Suppressor macrophage treated with lipopolysaccharide for 4 hours (primary cell): ENCODE results near the gene EVI2A.
"Not testable (repeated sequence)": the region's sequence is repeated elsewhere in the genome, so short reads cannot be mapped to it uniquely, and the experiment has no call there.

Source experiments
- DNase-seq: peaks from one replicate; pipeline ENCODE4 v3.0.0-alpha.2; 2020

EVI2A gene

DNA sequence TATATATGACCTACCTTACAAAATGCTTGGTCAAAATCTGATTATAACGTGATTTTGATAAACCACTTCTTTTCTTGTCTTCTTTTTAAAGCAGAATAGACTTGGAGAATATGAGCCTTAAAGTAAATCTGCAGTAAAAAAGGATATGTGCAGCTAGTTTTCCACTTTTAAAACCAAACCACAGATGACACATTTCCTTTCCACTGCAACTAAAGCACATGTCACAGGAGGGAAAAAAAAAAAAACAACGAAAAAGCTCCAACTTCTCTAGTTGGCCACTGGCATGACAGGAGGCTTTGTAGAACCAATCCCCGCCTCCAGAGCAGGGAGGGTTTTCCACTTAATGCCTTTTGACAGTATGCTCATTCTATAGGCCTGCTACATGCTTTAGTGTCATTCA, at the start of gene EVI2A:
Gene EVI2A (minus strand): TSS at position 142 of the 400 bp plus-strand sequence. CDS start 2,609 bp downstream, outside the sequence.
- peak; percentile 89 for DNase-seq

DNA sequence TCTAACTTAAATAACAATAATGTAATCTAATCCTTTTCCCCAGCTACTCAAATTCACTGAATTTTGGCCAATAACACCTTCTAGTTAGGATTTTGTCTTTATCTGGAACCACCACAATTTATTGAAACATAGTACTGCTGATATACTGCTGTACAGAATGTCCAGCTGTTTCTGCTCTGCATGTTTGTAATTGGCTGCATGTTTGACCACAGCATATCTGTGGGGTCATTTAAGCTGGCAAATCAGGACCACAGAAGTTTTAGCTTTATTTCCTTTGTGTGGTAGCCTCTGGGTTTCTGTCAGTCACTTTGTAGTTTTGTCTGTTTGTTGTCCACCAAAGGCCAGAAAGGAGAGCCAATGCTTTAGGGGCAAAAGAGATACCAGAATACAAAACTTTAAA, 47.8 kb upstream of the EVI2A start:
- DNase-seq = no peak

- no peak for DNase-seq
These were observed 44.7 kb upstream of the EVI2A start for GRCh38 chr17:31366088-31366487.

DNA sequence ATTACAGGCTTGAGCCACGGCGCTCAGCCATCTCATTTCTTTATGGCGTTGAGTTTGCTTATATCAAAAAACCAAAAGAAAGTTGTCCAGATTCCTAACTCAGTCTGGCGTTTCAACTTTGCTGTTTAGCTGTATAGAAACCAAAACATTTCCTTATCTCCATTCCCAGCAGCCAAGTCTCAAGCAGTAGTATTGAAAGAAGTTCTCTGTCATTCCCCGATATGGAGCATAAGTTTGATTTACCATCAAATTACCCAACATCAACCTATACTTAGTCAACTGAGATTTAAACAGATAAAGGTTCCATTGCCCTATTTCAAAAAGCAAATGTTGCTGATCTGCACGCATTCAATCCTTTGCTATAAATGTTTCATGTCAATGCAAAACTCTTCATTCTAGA, 42.6 kb upstream of the EVI2A start:
- DNase-seq = no peak

GRCh38 chr17:31357839-31358394, 36.5 kb upstream of the EVI2A start:
- no peak for DNase-seq

- no peak for DNase-seq
These were observed 35.7 kb upstream of the EVI2A start for GRCh38 chr17:31357091-31357490.

- no peak for DNase-seq
These were observed 34.5 kb upstream of the EVI2A start for GRCh38 chr17:31355935-31356334.

DNA sequence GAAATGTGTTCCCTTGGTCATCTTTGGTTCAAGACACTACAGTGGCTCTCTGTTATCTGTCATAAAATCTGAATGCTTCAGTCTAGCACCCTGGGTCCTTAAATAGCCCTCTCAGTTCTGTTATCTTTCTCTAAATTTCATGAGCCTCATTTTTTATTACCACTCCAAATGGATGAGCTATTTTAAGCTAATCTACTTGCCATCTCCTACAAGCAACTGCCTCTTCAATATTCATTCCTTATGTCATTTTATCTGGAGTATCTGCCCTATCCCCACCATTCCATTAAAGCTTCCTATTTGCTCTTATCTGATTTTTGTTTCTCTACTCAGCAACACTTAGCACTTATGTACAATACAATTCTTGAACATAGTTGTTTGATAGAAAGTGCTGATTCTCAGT, 28.0 kb upstream of the EVI2A start:
- DNase-seq = no peak

DNA sequence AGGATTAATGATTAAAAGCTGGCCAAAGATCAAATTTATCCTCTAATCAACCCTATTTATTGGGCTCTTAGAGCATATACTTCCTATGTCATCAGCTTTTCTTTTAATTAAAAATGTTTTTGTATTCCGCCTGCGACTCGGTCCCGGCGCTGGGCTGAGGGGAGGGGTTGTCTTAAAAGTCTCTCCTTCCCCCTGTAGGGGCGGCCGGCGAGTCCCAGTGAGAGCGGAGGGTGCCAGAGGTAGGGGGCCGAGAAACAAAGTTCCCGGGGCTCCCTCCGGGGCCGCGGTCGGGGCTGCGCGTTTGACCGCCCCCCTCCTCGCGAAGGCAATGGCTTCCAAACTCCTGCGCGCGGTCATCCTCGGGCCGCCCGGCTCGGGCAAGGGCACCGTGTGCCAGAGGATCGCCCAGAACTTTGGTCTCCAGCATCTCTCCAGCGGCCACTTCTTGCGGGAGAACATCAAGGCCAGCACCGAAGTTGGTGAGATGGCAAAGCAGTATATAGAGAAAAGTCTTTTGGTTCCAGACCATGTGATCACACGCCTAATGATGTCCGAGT, 23.8 kb upstream of the EVI2A start:
- DNase-seq = not testable (repeated sequence)

GRCh38 chr17:31339906-31340661, 18.7 kb upstream of the EVI2A start:
- no peak for DNase-seq

- DNase-seq = no peak
These were observed 7.8 kb upstream of the EVI2A start for GRCh38 chr17:31329221-31329620.

DNA sequence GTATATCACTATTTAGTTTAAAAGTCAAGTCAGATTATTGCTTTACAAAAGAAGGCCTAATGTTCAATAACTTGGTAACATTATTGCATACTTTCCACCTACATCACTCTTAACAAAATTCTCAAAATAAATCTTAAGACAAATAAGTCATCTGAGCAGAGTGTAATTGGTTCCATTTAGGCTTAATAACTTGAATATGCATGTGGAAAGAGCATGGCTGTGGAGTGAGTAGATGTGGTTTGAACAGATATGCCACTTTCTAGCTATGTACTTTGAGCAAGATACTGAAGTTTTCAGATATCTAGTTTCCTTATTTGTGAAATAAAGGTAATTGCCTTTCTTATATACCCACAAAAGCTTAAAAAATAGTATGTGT, 6.7 kb upstream of the EVI2A start:
- no peak for DNase-seq

DNA sequence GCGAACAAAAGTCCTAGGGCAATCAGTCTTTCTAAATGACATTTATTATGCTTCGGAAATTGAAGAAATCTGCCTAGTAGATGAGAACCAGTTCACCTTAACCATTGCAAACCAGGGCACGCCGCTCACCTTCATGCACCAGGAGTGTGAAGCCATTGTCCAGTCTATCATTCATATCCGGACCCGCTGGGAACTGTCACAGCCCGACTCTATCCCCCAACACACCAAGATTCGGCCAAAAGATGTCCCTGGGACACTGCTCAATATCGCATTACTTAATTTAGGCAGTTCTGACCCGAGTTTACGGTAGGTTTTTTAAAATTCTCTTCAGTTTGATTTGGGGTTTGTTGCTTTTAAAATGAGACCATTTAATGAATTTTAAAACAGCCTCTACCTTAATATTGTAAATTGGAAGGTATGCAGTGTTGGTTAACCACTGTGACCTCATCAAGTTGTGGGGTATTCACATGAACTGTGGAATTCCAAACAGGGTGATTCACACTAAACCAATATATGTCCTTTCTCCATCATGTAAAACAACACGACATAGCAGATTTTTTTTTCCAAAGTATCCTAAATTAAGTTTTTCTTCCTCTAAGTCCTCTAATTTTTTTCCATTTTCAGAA, 6.2 kb upstream of the EVI2A start:
- no peak for DNase-seq

GRCh38 chr17:31323551-31323950, 2.1 kb upstream of the EVI2A start:
- DNase-seq = no peak

- no peak for DNase-seq
These were observed 544 bp upstream of the EVI2A start for GRCh38 chr17:31321966-31322365.

GRCh38 chr17:31320791-31321190, 631 bp downstream of the EVI2A start:
- no peak for DNase-seq

- DNase-seq = no peak
These were observed 1.2 kb downstream of the EVI2A start for GRCh38 chr17:31320241-31320640.

DNA sequence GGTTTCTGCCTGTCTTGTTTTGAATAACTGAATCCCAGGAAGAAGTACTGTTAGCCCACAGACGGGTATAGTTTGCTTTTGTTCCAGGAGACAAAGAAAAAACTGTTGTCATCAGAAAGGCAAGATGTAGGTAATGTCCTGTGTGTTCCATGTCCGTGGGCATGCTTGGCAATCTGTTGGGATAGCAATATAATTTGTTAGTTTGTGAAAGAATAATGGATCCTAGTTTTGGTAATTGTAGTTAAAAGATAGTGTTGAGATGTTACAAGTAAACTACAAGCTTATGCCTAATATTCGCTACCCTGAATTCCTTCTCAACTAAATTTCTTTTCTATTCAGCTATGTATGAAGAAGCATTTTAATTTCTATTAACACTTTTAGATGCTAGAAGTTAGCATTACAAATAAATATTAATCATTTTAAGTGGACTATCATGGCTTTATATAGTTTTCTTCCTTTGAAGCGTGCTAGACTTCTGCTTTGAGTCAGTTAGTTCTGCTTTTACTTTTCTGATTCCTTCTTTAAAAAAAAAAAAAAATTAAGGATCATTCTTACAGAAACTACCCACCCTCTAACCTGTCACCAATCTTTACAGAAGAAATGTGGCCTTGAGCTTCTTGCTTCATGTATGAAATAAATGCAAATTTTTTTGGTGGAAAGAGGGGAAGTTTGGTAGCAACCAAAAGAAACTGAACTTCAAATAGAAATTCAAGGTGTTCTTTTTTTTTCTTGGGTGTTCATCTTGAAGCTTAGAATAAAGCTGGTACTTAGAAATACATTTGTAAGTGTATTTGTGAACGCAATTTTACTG, 2.4 kb downstream of the EVI2A start:
- peak; percentile 75 for DNase-seq

DNA sequence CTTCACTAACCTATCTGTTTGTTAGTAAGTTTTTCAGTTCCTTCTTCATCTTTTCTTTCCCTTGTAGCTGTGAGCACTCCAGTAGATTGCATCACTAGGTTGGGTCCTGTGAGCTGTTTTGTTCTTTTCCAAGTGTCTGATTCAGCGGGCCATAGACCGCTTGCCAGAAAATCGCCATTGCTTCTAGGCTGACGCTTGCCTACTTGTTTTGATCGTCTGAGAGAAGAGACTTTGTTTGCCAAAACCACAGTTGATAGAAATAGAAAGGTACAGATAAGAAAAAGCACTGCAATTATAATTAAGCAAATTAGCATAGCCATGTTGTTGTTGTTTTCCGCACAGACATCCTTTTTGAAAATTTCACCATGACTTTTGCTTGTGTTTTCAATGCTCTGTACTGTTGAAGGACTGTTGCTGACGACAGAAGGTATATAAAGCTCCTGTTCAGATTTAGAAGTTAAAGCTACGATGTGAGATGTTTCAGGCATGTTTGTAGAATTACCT, 3.1 kb downstream of the EVI2A start:
- DNase-seq = peak; percentile 92

DNA sequence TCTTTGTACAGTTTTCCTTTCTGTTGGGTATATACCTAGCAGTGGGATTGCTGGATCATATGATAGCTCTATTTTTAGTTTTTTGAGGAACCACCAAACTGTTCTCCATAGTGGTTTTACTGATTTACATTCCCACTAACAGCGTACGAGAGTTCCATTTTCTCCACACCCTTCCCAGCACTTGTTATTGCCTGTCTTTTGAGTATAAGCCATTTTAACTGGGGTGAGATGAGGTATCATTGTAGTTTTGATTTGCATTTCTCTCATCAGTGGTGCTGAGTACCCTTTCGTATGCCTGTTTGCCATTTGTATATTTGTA, 6.7 kb downstream of the EVI2A start:
- no peak for DNase-seq

- peak; percentile 89 for DNase-seq
These were observed 7.2 kb downstream of the EVI2A start, which contains the start of gene EVI2B for GRCh38 chr17:31313982-31314781. TSS of gene EVI2B (minus strand) at chr17:31314054. CDS start at chr17:31305609, 8,445 bp downstream.

DNA sequence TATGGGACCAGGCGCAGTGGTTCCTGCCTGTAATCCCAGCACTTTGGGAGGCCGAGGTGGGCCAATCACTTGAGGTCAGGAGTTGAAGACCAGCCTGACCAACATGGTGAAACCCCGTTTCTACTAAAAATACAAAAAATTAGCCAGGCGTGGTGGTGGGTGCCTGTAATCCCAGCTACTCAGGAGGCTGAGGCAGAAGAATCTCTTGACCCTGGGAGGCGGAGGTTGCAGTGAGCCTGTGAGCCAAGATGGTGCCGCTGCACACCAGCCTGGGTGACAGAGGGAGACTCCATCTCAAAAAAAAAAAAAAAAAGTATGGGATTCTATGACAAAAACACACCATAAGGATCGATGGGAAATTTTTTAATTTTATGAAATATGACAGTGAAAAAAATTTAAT, 9.2 kb downstream of the EVI2A start:
- not testable (repeated sequence) for DNase-seq
